Memory B cell (primary cell): Measurements from ENCODE around the gene AGRN.
A peak's percentile ranks its signal among the peaks of the same experiment; 100 is the strongest.
"Not testable (repeated sequence)": the region's sequence is repeated elsewhere in the genome, so short reads cannot be mapped to it uniquely, and the experiment has no call there.

Experiments
- ATAC-seq: fragments of 150-1000 bp; cut with Tn5 transposase; 2 replicates; pipeline ENCODE4 v1.10.0; 2021; ENCODE audit warnings: low read depth, mild to moderate bottlenecking, moderate library complexity
- DNase-seq, 2 donors: peaks; one replicate each; pipeline ENCODE4 v3.0.0; 2022; ENCODE audit warnings: low spot score in 2 of 2
- H3K27ac Mint-ChIP-seq: one replicate; pipeline ENCODE4 v1.8.0; 2022; ENCODE audit warnings: mild to moderate bottlenecking, moderate library complexity, mixed read lengths
- H3K27me3 Mint-ChIP-seq: one replicate; pipeline ENCODE4 v1.8.0; 2022; ENCODE audit warnings: mixed read lengths
- H3K36me3 Mint-ChIP-seq: one replicate; pipeline ENCODE4 v1.8.0; 2022; ENCODE audit warnings: mild to moderate bottlenecking, mixed read lengths
- H3K4me1 Mint-ChIP-seq: one replicate; pipeline ENCODE4 v1.8.0; 2022; ENCODE audit warnings: mixed read lengths
- H3K4me3 Mint-ChIP-seq: one replicate; pipeline ENCODE4 v1.8.0; 2022; ENCODE audit warnings: mild to moderate bottlenecking, moderate library complexity, mixed read lengths
- H3K9me3 Mint-ChIP-seq: one replicate; pipeline ENCODE4 v1.8.0; 2022; ENCODE audit warnings: mixed read lengths

The AGRN gene

GRCh38 chr1:1000357-1001056, 19.4 kb upstream of the AGRN start:
- Mint-ChIP-seq H3K36me3 (no peaks in the 10 kb centered on the region), H3K27me3 (peaks cover 28% of the 10 kb centered on the region), H3K4me3 (peak overlapping the region; percentile 80), H3K27ac (peak overlapping the region; percentile 97), H3K9me3 (no peaks in the 10 kb centered on the region), H3K4me1 (peaks cover 16% of the 10 kb centered on the region)
- DNase-seq (peak; percentile 84 to 91), ATAC-seq (peak; percentile 61)

DNA sequence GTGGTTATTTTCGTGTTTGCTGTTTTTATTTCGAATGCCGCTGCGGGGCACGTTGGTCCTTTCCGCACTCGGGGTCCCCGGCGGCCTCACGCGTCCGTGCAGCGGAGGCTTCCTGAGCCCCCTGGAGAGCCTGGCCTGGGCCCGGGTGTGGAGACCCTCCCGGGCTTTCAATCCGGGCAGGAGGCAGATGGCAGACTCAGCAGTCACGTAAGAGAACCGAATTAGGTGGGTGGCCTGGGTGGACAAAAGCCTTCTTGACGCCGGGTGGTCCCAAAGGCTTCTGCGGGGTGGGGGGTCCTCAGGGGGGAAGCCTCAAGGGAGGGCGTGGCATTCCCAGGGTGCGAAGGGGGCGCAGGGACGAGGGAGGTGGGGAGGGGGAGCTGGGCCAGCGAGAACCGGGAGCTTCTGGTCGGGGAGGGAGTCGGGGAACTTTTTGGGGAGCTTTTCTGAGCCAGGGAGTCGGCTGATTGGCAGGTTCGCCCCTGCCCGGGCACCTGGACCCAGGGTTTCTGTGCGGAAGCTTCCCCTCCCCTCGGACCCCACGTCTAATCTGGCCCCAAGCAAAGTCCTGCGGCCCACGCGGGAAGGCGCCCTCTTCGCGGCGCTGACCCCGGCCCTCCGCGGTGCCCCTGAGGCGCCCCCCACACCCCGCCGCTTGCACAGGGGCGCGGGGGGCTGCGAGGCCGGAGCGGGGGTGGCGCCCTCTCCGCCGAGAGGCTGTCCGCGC, 18.7 kb upstream of the AGRN start:
- H3K4me1 Mint-ChIP-seq, result peaks cover 11% of the 10 kb centered on the region
- peak overlapping the region; percentile 80 for H3K4me3 Mint-ChIP-seq
- no peaks in the 10 kb centered on the region for H3K9me3 Mint-ChIP-seq
- H3K27ac Mint-ChIP-seq, result peak overlapping the region; percentile 97
- DNase-seq (no peak), ATAC-seq (no peak)
- peaks cover 26% of the 10 kb centered on the region for H3K27me3 Mint-ChIP-seq
- no peaks in the 10 kb centered on the region for H3K36me3 Mint-ChIP-seq

GRCh38 chr1:1003618-1004419, 16.1 kb upstream of the AGRN start:
- H3K4me3 Mint-ChIP-seq, result no peak overlapping the region
- no peak for DNase-seq

GRCh38 chr1:1004420-1004779, 15.5 kb upstream of the AGRN start:
- Mint-ChIP-seq H3K27me3 (peaks cover 26% of the 10 kb centered on the region), H3K27ac (no peak overlapping the region), H3K4me3 (no peak overlapping the region), H3K4me1 (peaks cover 14% of the 10 kb centered on the region), H3K9me3 (no peaks in the 10 kb centered on the region), H3K36me3 (peaks cover 1% of the 10 kb centered on the region)
- ATAC-seq, result no peak
- DNase-seq, result no peak

More at GRCh38 chr1:1003618-1004419, 16.1 kb upstream of the AGRN start:
- Mint-ChIP-seq H3K36me3 (no peaks in the 10 kb centered on the region), H3K9me3 (no peaks in the 10 kb centered on the region), H3K27me3 (peaks cover 23% of the 10 kb centered on the region), H3K27ac (no peak overlapping the region), H3K4me1 (peaks cover 11% of the 10 kb centered on the region)
- no peak for ATAC-seq

- Mint-ChIP-seq H3K4me3 (no peak overlapping the region), H3K9me3 (no peaks in the 10 kb centered on the region), H3K27ac (no peak overlapping the region), H3K27me3 (peaks cover 26% of the 10 kb centered on the region), H3K36me3 (peaks cover 1% of the 10 kb centered on the region), H3K4me1 (peaks cover 14% of the 10 kb centered on the region)
- no peak for DNase-seq
- no peak for ATAC-seq
These were observed 14.9 kb upstream of the AGRN start for GRCh38 chr1:1004780-1005697.

GRCh38 chr1:1005774-1006304, 14.1 kb upstream of the AGRN start:
- no peaks in the 10 kb centered on the region for H3K9me3 Mint-ChIP-seq
- ATAC-seq, result no peak
- peaks cover 12% of the 10 kb centered on the region for H3K4me1 Mint-ChIP-seq
- H3K4me3 Mint-ChIP-seq, result no peak overlapping the region
- peaks cover 1% of the 10 kb centered on the region for H3K36me3 Mint-ChIP-seq
- no peak for DNase-seq
- no peak overlapping the region for H3K27ac Mint-ChIP-seq
- H3K27me3 Mint-ChIP-seq, result peaks cover 25% of the 10 kb centered on the region

DNA sequence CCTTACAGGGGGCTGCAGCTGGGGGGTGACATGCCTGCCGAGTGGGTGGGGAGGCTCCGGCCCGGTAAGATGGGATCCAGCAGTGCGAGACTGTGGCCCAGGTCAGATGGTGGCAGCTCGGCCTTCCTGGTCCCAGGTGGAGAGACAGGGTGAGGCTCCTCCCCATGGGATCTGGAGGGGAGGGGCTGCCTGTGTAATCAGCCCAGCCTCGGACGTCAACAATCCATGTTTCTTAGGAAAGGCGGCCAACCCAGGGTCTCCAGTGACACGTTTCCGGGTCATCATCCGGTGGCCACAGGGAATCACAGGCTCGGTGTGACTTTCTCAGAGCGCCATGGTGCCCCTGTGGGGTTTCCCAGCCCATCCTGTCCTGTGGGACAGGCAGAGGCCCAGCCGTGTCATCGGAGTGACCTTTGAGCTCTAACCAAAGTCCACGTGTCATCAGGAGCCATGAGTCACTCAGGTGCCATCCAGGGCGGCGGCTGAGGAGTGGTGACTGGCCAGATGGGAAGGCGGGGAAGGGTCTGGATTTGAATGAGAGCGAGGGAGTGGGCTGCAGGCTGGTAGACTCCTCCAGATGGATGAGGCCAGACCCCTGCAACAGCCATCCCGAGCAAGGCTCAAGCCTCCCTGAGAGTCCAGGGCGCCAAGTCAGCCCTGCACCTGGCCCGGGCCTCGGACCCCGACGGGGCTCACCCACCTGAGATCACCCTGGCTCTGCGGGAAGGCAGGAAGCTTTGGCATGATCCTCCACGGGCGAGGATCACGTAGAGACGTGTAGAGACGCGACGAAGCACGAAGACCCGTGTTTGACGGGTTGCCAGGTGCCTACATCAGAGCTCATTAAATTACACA, 13.4 kb upstream of the AGRN start:
- peaks cover 1% of the 10 kb centered on the region for H3K36me3 Mint-ChIP-seq
- H3K27ac Mint-ChIP-seq, result no peak overlapping the region
- H3K4me3 Mint-ChIP-seq, result no peak overlapping the region
- DNase-seq (no peak), ATAC-seq (no peak)
- H3K9me3 Mint-ChIP-seq, result no peaks in the 10 kb centered on the region
- H3K27me3 Mint-ChIP-seq, result peaks cover 23% of the 10 kb centered on the region
- peaks cover 12% of the 10 kb centered on the region for H3K4me1 Mint-ChIP-seq

GRCh38 chr1:1010131-1010530, 9.8 kb upstream of the AGRN start:
- H3K9me3 Mint-ChIP-seq, ATAC-seq, DNase-seq, H3K27ac Mint-ChIP-seq, H3K36me3 Mint-ChIP-seq, H3K4me3 Mint-ChIP-seq: not testable (repeated sequence)
- peaks cover 20% of the 10 kb centered on the region for H3K4me1 Mint-ChIP-seq
- H3K27me3 Mint-ChIP-seq, result peaks cover 12% of the 10 kb centered on the region

- H3K4me1 Mint-ChIP-seq, result peaks cover 18% of the 10 kb centered on the region
- H3K27ac Mint-ChIP-seq, result no peak overlapping the region
- no peaks in the 10 kb centered on the region for H3K9me3 Mint-ChIP-seq
- peaks cover 7% of the 10 kb centered on the region for H3K27me3 Mint-ChIP-seq
- H3K36me3 Mint-ChIP-seq, result peaks cover 1% of the 10 kb centered on the region
- H3K4me3 Mint-ChIP-seq, result no peak overlapping the region
- DNase-seq, result no peak
- no peak for ATAC-seq
These were observed 8.4 kb upstream of the AGRN start for GRCh38 chr1:1011396-1011949.

DNA sequence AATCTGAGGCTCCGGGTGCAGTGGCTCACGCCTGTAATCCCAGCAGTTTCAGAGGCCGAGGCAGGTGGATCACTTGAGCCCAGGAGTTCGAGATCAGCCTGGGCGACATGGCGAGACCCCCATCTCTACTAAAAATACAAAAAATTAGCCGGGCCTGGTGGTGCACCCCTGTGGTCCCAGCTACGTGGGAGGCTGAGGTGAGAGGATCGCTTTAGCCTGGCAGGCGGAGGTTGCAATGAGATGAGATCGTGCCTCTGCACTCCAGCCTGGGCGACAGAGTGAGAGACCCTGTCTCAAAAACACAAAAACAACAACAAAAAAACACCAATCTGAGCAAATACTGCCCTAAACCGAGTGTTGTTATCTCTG, 7.2 kb upstream of the AGRN start:
- peak overlapping the region; percentile 96 for H3K27ac Mint-ChIP-seq
- H3K4me1 Mint-ChIP-seq, result peaks cover 21% of the 10 kb centered on the region
- peak; percentile 5 for ATAC-seq
- not testable (repeated sequence) for H3K36me3 Mint-ChIP-seq, DNase-seq, H3K27me3 Mint-ChIP-seq, H3K9me3 Mint-ChIP-seq
- peak overlapping the region; percentile 97 for H3K4me3 Mint-ChIP-seq

GRCh38 chr1:1013105-1013921, 6.6 kb upstream of the AGRN start, which contains the start of gene ISG15:
ISG15 (plus strand) TSS chr1:1013497; CDS start chr1:1013574, 77 bp downstream.
- Mint-ChIP-seq H3K36me3 (peaks cover 1% of the 10 kb centered on the region), H3K9me3 (no peaks in the 10 kb centered on the region), H3K4me3 (peak within 1 kb of the TSS; percentile 97), H3K27me3 (peaks cover 5% of the 10 kb centered on the region), H3K4me1 (peaks cover 21% of the 10 kb centered on the region), H3K27ac (peak within 1 kb of the TSS; percentile 96)
- DNase-seq (peak; percentile 79 to 80), ATAC-seq (peak; percentile 94)
